ENCODE results near the gene GSE1.

GSE1 gene

DNA sequence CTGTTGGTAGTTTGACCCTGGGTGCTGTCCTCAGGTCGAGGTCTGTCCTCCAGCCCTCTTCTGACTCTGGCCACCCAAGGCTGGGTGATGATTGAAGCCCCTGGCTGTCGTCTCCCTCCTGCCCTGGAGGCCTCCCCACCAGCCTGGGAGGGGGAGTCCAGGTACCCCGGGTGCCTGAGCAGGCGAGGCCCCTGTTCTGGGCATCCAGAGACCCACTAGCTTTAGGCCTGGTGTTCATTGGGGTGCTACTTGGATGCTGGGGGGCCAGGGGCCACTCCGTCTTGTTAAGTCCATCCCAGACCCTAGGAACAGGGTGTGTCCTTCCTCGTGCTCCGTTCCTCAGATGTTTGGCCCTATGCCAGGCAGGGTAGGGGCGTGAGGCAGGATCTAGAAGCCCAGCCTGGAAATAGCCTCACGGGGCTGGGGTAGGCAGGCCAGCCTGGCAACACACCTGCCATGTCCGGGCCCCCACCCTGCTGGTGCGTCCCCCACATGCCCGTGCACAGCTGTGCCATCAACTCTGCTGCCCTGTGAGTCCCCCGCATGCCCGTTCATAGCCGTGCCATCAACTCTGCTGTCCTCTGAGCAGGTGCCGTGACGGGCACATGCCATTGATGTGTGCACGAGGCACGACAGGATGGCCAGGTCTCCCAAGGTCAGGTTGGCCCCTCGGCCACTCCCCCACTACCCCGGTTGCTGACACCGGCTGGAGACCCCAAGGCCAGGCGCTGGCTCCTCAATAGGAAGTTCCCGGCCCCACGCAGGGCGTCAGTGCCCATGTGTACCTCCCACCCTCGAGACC lies 38.7 kb downstream of the GSE1 start:
- no peak for DNase-seq

- peak; percentile 43 for DNase-seq
Measured at GRCh38 chr16:85652431-85653221, 39.5 kb downstream of the GSE1 start.

GRCh38 chr16:85653290-85653891 lies 40.3 kb downstream of the GSE1 start:
- DNase-seq: no peak

DNA sequence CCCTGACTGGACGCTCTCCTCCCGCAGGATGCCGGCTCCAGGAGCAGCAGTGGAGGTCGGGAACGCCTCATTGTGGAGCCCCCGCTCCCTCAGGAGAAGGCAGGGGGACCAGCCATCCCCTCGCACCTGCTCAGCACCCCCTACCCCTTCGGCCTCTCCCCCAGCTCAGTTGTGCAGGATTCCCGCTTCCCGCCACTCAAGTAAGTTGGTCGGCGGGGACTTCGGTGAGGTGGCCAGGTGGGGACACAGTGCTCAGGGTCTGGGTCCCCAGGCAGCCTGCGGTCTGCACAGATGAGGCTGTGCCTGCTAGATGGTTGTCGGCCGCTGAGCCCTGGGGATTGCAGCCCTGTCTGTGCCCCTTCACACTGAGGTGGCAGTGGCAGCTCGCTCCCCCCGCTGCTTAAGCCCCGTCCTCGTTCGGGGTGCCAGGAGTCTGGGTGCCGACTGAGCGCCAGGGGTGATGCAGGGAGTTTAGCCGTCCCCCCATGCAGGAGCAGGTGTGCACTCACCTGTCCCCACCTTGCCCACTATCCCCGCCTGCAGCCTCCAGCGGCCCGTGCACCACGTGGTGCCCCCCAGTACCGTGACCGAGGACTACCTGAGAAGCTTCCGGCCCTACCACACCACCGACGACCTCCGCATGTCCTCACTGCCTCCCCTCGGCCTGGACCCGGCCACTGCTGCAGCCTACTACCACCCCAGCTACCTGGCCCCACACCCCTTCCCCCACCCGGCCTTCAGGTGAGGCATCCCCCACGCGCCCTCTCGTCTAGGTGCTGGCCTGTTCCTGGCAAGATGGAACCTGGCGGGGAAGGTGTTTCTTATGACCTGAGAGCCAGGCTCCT lies 41.4 kb downstream of the GSE1 start:
- no peak for DNase-seq

DNA sequence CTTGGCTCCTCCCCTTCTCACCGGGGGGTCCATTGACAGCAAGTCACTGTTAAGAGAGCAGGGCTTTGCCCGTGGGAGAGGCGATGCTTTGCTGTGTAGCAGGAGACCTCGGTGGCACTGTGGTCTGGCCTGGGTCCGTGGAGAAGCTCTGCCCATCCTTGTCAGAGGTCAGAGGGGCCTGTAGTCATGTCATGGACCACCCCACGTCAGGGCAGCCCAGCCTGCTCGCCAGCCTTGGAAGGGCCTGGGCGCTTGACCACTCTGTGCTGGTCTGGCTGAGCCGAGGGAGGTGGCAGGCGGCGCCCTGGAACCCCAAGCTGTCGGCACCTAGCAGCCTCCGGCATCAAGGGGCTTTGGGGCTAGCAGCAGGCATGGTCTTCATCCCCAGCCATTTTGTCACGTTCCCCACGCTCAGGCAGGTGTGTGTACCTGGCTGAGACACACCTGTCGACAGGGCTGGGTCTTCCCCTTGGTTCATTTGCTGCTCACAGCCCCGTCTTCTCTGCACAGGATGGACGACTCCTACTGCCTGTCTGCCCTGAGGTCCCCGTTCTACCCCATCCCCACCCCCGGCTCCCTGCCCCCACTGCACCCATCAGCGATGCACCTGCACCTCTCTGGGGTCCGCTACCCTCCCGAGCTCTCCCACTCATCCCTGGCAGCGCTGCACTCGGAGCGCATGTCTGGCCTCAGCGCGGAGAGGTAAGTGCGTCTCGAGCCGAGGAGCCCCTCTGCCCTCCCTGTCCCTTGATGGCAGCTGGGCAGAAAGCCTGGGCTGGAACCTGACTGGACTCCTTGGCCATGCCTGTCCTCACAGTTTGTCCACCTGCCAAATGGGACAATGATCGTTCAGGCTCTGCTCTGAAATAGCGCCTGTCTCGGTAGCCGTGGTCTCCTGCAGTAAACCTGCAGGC lies 42.4 kb downstream of the GSE1 start:
- no peak for DNase-seq

GRCh38 chr16:85656351-85657266 lies 43.5 kb downstream of the GSE1 start:
- DNase-seq: no peak

GRCh38 chr16:85657267-85657650 lies 44.1 kb downstream of the GSE1 start:
- no peak for DNase-seq

DNA sequence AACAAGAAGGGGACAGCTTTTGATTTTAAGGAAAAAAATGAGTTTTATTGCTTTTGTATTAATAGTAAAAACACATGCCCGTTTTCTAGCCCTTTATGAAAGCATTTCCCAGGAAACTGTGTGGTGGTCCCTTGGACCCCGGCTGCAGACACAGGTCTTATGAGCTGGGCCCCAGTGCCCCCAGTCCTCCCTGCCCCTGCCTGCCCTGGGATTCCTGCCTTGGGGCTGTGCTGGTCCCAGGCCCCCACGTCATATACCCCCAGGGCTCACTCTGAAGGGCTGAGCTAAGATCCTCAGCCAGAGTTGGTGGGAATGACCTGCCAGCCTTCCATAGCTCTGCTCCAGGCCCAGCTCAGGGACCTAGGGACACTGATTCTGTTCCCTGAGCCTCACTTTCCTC lies 44.9 kb downstream of the GSE1 start:
- no peak for DNase-seq

DNA sequence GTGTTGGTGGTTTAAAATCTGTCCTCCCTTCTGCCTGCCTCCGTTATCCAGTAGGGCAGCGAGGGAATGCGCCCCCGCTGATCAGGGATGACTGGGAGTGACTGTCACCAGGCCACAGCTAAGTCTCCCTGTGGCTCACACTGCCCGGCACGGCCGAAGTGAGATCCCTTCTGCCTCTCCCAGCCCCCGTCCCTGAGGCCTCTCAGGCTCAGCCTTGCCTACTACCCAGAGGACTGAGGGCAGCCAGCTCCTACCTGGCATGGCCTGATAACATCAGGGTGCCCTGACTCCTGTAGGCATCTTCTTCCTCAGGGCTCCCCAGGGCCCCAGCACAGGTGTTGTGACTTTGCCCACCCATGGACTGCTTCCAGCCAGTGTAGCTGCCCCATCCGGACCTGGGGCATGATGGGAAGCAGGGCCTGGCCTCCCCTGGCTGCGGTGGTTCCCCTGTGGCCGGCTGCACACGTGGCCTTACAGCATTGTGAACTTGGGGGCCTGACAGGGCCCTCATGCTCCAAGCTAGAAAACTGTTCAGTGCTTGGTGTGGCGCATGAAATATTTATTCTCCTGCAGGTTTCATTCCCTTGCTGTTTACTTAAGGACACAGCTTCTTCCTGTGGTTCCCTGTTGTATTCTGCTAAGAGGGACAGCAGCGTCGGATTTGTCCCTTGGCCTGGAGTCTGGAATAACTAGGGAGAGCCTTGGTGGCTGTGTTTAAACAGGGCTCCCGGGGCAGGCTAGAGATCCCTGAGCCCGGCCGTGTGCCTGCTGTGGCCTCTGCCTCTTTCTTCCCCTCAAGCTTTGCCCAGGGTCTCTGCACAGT lies 45.6 kb downstream of the GSE1 start:
- DNase-seq: no peak

DNA sequence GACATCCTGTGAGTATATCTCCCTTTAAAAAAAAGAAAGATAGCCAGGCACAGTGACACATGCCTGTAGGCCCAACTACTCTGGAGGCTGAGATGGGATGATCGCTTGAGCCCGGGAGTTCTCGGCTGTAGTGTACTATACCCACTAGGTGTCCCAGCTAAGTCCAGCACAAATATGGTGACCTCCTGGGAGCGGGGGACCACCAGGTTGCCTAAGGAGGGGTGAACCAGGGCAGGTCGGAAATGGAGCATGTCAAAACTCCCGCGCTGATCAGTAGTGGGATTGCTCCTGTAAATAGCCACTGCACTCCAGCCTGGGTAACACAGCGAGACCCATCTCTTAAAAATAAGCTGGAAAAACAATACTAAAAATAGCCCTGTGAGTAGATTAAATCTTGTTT lies 46.2 kb downstream of the GSE1 start:
- no peak for DNase-seq

DNA sequence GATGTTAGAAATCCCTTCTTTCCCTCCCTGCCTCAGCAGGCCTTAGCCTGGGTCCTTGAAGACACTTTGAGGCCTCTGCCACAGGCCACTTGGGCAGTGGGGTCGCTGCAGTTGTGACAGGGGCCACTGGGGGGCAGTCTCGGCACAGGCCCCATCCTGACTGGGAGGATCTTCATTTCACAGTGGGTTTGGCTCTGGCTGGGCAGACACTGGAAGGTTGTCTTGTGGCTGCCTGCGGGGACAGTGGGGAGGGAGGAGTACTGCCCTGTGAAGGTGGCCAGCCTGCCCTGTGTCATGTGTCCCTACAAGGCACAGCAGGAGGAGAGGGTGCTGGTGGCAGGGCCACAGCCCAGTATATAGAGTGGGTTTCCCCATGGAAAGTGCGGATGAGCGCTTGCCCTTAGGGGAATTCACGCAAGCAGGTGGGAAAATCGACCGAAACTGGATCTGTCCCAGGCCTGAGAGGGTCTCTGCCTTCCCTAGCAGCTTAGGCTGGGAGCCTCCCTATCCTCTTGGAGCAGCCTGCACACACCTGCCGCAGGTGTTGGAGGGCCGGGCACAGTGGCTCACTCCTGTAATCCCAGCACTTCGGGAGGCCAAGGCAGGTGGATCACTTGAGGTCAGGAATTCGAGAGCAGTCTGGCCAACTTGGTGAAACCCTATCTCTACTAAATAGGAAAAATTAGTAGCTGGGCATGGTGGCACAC lies 46.8 kb downstream of the GSE1 start:
- no peak for DNase-seq

GRCh38 chr16:85660843-85661739 lies 48.0 kb downstream of the GSE1 start:
- no peak for DNase-seq

DNA sequence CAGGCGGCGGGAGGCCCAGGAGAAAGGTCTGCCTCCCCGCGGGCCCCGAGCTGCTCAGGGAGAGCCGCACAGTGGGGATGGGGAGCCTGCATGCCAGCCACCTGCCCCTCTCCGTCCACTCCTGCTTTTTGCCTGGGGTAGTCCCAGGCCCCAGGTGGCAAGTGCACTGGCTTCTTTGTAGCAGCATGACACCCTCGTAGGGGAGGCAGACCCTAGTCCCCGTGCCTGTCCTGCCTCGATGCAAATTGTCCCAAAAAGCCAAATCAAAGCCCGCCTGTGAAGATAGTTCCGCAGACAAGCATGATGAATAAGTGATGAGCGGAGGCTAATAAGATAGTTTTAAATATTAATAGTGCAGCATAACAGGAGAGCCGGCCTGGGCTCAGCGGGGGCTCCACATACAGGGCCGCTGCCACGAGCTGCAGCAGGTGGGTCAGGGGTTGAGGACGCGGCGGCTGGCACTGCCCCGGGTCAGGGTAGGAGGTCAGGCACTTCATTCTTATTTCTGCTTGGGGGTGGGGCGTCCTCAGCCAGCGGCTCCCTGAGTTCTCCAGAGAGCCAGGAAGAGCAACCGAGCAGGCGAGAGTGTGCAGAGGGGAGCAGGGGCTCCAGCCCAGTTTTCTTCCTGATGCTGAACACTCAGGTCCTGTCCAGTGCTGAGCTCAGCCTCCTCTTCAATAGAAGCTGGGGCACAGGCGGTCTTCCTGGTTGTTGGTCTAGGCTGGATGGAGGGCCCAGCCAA lies 48.8 kb downstream of the GSE1 start:
- no peak for DNase-seq

- DNase-seq: no peak
Measured at GRCh38 chr16:85662482-85662812, 49.3 kb downstream of the GSE1 start.

DNA sequence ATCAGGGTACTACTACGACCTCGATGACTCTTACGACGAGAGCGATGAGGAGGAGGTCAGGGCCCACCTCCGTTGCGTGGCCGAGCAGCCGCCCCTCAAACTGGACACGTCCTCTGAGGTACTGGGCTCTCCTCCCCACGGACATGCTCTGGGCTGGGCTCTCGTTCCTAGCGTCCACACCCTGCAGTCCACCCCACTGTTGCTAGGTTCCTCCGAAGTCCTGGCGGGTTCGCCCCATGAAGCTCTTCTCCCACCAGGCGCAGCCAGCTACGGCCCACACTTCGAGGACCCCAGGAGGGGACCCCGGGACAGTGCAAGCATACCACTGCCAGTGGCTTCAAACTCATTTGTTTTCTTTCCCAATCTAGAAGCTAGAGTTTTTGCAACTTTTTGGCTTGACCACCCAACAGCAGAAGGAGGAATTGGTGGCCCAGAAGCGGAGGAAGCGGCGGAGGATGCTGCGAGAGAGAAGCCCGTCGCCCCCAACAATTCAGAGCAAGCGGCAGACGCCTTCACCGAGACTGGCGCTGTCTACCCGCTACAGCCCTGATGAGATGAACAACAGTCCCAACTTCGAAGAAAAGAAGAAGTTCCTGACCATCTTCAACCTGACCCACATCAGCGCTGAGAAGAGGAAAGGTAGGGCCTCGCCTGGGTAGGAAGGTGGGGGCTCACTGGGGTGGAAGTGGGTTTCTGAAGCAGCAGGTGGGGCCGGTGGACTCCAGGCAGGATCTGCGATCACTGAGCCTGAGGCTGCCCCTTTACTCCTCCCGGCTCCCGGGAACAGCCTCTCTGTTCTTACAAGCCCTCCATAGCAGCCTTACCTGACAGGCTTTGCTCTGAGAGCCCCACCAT lies 50.1 kb downstream of the GSE1 start:
- no peak for DNase-seq

GRCh38 chr16:85663891-85664321 lies 50.8 kb downstream of the GSE1 start:
- no peak for DNase-seq
